ENCODE data around the gene ZNF483. TPM values are rescaled to one million over a fixed set of nuclear protein-coding genes. Genes with fewer than 3 reads are reported as not detected.
"Not testable (repeated sequence)": the region's sequence is repeated elsewhere in the genome, so short reads cannot be mapped to it uniquely, and the experiment has no call there.

ZNF483 gene
- total RNA-seq, 1 donor from 2014 or later: 5.2 TPM

GRCh38 chr9:111529787-111530186, 4.8 kb downstream of the ZNF483 start:
- Histone ChIP-seq H3K4me3 (ENCODE audit: low read depth, low read length) (no peak overlapping the region), H3K27me3 (ENCODE audit: control insufficient read depth, insufficient read depth, low read length) (no peaks in the 10 kb centered on the region), H3K36me3 (ENCODE audit: control insufficient read depth, insufficient read depth, low read length) (no peaks in the 10 kb centered on the region)
- DNase-seq (ENCODE audit: low read depth): no peak
- no peak for TF ChIP-seq CTCF (IDR thresholded peaks at IDR 0.05; ENCODE audit: insufficient read depth, low read length, poor library complexity, severe bottlenecking)

- Histone ChIP-seq H3K27me3 (ENCODE audit: control insufficient read depth, insufficient read depth, low read length) (no peaks in the 10 kb centered on the region), H3K36me3 (ENCODE audit: control insufficient read depth, insufficient read depth, low read length) (no peaks in the 10 kb centered on the region), H3K4me3 (ENCODE audit: low read depth, low read length) (no peak overlapping the region)
- no peak for DNase-seq (ENCODE audit: low read depth)
- no peak for TF ChIP-seq CTCF (IDR thresholded peaks at IDR 0.05; ENCODE audit: insufficient read depth, low read length, poor library complexity, severe bottlenecking)
These were observed 6.7 kb downstream of the ZNF483 start for GRCh38 chr9:111531716-111532115.

DNA sequence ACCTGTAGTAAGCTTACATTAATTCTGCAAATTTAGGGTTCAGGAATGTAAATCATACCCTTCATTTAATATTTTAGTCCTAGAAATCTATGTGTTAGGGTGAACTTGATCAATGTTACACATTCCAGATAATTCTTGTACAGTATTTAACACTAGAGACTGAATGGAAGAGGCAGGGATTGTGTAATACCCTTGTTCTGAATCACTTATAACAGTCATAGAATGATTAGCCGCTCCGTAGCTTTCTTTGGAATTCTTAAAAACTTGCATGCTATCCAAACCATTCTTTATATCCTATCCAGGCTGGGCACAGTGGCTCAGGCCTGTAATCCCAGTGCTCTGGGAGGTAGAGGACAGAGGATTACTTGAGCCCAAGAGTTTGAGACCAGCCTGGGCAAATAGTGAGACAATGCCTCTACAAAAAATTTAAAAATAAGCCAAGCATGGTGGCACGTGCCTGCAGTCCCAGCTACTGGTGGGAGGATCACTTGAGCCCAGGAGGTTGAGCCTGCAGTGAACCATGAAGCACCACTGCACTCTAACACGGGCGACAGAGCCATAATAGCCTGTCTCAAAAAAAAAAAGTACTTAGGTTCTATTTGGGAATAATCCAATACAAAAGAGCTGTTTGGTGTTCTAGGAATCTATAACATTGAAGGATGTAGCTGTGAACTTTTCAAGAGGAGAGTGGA, 8.3 kb downstream of the ZNF483 start:
- H3K36me3 ChIP-seq (ENCODE audit: control insufficient read depth, insufficient read depth, low read length): no peaks in the 10 kb centered on the region
- DNase-seq (ENCODE audit: low read depth): no peak
- H3K4me3 ChIP-seq (ENCODE audit: low read depth, low read length): no peak overlapping the region
- TF ChIP-seq CTCF (IDR thresholded peaks at IDR 0.05; ENCODE audit: insufficient read depth, low read length, poor library complexity, severe bottlenecking): no peak
- no peaks in the 10 kb centered on the region for H3K27me3 ChIP-seq (ENCODE audit: control insufficient read depth, insufficient read depth, low read length)

DNA sequence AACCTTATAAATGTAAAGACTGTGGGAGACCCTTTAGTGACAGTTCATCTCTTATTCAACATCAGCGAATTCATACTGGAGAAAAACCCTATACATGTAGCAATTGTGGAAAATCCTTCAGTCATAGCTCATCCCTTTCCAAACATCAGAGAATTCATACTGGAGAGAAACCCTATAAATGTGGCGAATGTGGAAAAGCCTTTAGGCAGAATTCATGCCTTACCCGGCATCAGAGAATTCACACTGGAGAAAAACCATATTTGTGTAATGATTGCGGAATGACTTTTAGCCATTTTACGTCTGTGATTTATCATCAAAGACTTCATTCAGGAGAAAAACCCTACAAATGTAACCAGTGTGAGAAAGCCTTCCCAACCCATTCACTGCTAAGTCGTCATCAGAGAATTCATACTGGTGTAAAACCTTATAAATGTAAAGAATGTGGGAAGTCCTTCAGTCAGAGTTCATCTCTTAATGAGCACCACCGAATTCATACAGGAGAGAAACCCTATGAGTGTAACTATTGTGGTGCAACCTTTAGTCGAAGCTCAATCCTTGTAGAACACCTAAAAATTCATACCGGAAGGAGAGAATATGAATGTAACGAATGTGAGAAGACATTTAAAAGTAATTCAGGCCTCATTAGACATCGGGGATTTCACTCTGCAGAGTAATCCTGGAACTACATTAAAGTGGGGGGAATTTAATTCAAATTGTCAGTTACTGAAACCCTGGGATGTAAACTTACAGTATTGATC, 17.7 kb downstream of the ZNF483 start:
- TF ChIP-seq CTCF (IDR thresholded peaks at IDR 0.05; ENCODE audit: insufficient read depth, low read length, poor library complexity, severe bottlenecking): no peak
- Histone ChIP-seq H3K27me3 (ENCODE audit: control insufficient read depth, insufficient read depth, low read length) (no peaks in the 10 kb centered on the region), H3K36me3 (ENCODE audit: control insufficient read depth, insufficient read depth, low read length) (no peaks in the 10 kb centered on the region), H3K4me3 (ENCODE audit: low read depth, low read length) (no peak overlapping the region)
- no peak for DNase-seq (ENCODE audit: low read depth)

GRCh38 chr9:111548623-111549022, 23.6 kb downstream of the ZNF483 start:
- TF ChIP-seq CTCF (IDR thresholded peaks at IDR 0.05; ENCODE audit: insufficient read depth, low read length, poor library complexity, severe bottlenecking): no peak
- Histone ChIP-seq H3K4me3 (ENCODE audit: low read depth, low read length) (no peak overlapping the region), H3K36me3 (ENCODE audit: control insufficient read depth, insufficient read depth, low read length) (no peaks in the 10 kb centered on the region), H3K27me3 (ENCODE audit: control insufficient read depth, insufficient read depth, low read length) (no peaks in the 10 kb centered on the region)
- no peak for DNase-seq (ENCODE audit: low read depth)

GRCh38 chr9:111555425-111555824, 30.4 kb downstream of the ZNF483 start:
- not testable (repeated sequence) for H3K27me3 ChIP-seq (ENCODE audit: control insufficient read depth, insufficient read depth, low read length); H3K36me3 ChIP-seq (ENCODE audit: control insufficient read depth, insufficient read depth, low read length); DNase-seq (ENCODE audit: low read depth); H3K4me3 ChIP-seq (ENCODE audit: low read depth, low read length)

All from kidney epithelial cell (primary cell).